GM19452 (cell line): Measurements from ENCODE around the gene NUDT16L1.
A peak's percentile ranks its signal among the peaks of the same experiment; 100 is the strongest.
"Not testable (repeated sequence)": the region's sequence is repeated elsewhere in the genome, so short reads cannot be mapped to it uniquely, and the experiment has no call there.

Experiments used
- ATAC-seq: cut with Tn5 transposase; IDR thresholded peaks from one replicate; pipeline ENCODE4 v1.9.1; 2021; ENCODE audit not compliant: unreplicated experiment

Gene NUDT16L1

DNA sequence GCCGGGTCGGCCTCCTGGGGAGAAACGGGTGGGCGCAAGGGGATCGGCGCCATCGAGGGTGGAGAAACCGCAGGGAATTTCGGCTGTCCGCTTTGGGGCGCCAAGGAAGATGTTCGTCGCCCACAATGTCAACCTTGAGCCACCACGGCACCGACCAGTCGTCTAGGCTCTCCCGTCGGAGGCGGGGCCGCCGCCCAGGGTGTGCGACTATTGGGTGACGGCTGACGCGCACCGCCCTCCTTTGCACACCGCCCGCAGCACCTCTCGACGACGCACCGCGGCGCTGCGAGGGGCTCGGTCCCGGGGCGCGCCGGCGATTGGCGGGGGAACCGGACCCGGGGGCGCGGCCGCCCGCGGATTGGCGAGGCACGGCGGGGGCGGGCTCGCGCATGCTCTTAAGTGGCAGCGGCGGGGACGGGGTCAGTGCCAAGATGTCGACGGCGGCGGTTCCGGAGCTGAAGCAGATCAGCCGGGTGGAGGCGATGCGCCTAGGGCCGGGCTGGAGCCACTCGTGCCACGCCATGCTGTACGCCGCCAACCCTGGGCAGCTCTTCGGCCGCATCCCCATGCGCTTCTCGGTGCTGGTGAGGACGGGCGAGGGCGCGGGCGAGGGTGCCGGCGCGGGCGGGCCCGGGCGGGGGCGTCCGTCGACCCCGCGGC is at the start of gene NUDT16L1:
TSS of gene NUDT16L1 (plus strand) at position 267 of the 660 bp plus-strand sequence. CDS start at position 432, 165 bp downstream.
- ATAC-seq: peak; percentile 97

DNA sequence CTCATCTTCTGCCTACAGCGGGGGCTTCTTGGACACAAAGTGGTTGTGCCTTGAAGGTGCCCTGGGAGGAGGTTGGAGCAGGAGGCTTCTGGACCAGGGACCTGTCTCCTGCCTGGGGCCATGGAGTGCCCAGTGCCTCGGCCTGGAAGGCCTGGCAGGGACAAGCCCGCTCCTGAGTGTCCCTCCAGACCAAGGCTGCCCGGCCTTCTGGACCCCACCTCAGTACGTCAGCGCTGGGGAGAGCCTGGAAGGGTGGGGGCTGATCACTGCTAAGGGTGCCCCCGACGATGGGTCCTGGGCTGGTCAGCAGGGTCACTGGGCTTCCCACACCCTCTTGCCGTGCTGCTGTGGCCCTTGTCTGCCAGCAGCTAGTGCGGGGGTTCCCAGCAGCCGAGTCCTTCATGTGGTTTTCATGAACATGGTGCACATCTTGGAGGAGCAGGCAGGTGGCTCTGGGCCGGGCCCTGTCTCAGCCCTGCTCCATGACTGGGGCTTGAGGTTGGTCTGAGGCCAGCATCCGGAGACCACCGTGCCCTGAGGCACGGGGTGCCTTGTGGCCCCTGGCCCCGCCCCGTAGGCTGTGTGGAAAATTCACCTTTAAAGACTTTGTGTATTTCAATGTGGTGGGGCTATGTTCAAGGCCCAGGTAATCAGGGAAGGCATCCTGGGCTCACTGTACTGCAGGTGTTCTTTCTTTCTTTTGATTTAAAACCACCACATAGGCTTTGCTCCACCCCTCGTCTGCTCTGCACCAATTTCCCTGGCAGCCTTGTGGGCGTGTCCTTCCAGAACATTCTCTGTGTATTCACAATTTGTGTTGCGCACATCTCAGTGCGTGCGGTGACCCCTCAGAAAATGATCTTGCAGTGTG is 46.4 kb upstream of the NUDT16L1 start:
- no peak for ATAC-seq

DNA sequence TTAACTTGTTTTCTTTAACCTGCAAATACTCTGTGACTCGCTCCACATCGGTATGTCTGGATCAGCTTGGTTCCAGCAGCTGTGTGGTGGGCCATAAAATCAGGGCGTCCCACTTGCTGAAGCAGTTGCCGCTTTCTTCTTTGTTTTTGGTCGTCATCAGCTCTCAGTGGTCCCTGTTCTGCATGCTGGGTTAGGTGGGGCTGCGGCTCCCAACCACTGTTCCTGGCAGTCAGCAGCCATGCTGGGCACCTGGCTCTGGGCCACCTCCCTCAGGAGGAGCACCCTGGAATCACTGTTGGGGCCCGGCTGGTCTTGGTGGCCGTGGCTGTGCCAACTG is 45.8 kb upstream of the NUDT16L1 start:
- no peak for ATAC-seq

DNA sequence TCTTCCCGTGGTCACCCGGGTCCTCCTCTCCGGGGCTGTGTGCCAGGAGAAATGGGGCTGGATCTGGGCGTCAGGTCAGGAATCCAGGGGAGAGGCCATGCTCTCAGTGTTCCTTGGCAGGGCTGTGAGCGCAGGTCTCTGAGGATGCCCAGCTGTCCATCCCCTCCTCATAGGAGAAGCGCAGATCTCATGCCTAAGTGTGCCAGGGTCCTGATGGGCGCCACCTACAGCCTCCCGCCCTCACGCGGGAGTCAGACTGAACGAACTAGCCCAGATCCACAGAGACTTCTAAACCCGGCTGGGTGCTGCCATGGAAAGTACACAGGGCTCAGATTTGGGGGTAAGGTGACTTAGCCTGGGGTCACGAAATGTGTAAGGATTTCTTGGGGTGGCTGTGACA is 44.4 kb upstream of the NUDT16L1 start:
- ATAC-seq: no peak

DNA sequence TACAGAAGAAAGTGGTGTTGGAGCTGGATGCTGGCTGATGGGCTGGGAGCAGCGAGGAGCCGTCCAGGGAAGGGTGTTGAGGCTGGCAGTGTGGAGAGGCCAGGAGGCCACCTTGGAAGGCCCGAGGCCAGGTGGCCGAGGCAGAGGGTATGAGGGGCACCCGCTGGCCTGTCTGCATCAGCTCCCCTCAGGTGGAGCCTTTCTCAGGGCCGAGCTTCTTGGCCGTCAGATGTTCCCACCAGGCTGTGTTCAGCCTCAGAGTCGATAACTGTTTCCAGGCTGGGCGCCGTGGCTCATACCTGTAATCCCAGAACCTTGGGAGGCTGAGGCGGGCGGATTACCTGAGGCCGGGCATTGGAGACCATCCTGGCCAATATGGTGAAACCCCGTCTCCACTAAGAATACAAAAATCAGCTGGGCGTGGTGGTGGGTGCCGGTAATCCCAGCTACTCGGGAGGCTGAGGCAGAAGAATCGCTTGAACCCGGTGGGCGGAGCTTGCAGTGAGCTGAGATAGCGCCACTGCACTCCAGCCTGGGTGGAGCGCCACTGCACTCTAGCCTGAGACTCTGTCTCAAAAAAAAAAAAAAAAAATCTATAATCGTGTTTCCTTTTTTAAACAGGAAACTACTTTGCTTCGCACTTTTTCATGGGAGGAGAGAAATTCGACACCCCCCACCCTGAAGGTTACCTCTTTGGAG is 43.5 kb upstream of the NUDT16L1 start:
- ATAC-seq: no peak

DNA sequence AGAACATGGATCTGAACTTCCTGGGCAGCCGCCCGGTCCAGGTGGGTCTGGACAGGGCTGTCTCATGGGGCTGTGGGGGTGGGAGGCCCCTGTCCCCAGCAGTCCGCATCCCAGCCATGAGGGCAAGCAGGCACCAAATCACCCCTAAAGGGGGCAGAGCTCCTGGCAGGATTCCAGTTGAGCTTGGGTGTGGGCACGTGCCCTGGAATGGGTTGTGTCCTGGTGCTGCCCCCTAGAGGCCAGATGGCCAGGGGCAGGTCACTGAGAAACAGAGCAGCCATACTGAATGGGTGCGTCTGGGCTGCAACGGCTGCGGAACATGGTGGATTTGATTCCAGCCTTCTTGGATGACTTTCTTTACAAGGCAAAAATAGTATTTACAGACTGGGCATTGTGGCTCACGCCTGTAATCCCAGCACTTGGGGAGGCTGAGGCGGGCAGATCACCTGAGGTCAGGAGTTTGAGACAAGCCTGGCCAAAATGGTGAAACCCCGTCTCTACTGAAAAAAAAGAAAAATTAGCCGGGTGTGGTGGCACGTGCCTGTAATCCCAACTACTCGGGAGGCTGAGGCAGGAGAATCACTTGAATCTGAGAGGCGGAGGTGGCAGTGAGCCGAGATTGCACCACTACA is 42.8 kb upstream of the NUDT16L1 start:
- ATAC-seq: not testable (repeated sequence)

DNA sequence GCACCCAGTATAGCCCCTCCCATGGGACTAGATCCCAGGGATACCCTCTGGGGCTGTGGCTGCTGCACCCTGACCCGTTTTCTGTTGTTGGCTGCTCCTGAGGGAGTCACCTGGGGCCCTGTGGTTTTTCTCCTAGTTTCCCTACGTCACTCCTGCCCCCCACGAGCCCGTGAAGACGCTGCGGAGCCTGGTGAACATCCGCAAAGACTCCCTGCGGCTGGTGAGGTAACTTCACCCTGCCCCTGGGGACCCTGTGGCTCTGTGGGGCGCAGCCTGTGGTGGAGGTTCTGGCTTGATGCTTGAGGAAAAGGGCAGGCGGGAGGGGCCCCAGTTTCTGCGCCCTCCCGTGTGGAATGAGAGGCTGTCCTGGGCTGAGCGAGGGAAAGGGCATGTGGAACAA is 41.5 kb upstream of the NUDT16L1 start:
- ATAC-seq: no peak

DNA sequence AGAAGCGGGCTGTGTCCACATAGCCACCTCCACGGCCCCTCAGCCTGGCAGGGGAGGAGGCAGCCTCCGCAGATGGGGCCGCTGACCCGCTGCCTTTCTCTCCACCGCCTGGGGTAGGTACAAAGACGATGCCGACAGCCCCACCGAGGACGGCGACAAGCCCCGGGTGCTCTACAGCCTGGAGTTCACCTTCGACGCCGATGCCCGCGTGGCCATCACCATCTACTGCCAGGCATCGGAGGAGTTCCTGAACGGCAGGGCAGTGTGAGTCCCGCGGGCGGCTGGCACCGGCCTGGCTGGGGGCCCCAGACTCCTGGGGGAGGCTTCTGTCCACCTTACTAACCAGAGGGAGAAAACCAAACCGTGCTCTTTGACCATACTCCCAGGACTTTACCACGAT is 40.8 kb upstream of the NUDT16L1 start:
- ATAC-seq: no peak

DNA sequence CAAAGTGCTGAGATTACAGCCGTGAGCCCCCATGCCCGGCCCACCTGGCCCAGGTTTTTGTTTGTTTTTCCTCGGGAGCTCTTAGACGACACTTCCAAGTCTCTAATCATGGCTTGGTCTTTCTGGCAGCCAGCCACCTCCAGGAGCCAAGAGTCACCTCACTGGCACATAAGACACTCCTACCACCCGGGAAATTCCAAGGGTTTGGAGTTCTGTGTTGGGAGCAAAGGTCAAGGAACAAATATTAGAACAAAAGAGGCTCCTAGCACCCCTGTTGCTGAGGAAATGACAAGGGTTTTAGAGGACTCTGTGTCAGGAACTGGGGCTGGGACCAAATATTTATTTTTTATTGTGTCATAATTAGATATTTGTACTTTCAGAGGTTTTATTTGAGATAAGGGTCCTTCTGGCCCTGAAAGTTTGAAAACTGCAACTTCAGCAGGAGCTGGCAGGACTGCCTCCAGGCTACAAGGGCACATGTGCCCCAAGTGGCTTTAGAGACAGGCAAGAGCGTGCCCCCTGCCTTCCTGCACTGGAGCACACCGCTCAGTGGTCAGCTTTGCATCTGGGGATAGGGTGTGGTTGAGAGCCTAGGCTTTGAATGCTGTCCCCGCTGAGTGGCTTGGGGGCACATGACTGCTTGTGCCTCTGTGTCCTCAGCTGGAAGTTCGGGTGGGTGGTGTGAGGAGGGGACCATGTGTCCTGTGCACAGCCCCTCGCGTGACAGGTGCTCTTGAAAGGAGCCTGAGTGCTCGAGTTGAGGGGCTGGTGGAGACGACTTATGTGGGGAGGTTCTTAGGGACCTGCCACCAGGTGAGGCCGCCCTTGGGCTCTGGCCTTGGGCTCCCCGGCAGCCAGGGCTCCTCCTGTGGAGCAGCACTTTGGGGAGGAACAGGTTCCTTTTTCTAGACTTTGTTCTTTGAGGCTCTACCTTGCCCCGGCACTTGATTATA is 39.1 kb upstream of the NUDT16L1 start:
- no peak for ATAC-seq

DNA sequence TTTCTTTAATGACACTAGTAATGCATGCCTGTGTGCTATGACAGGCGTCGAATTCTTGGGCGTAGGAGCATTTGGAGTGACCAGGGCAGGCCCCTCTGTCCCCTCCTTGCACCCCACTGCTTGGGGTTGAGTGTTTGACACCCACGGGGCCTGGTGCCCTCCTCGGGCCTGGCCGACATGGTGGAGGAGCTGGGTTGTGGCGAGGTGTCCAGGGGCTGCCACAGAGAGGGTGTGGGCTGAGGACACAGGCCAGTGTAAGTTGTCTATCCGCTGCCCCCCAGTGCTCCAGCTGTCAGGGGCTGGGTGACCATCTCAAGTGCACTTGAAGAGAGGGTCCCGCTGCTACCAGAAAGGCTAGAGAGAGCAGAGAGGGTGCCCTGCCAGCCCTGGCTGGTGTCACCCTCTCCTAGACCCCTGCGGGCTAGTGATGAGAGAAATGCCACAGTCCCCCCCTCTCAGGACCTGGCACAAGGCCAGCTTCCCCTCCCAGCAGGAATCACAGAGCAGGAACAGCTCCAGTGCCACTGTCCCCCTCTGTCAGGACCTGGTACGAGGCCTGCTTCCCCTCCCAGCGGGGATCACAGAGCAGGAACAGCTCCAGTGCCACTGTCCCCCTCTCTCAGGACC is 38.3 kb upstream of the NUDT16L1 start:
- no peak for ATAC-seq

DNA sequence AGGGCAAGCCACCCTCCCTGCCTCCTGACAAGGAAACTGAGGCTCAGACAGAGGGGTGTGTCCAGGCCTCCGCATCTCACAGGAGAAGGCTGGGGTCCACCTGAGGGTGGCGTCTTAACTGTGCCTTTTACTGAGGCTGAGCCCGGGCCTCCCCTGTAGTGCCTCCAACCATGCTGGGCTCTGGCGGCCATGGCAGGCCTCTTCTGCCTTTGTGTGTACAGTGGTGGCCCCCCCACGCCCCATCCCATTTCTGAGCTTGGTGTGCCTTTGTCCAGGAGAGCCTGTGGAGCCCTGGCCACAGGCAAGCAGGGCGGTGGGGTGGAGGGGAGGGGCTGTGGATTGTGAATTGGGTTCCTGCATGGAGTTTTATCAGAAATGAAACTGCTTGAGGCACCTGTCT is 37.6 kb upstream of the NUDT16L1 start:
- no peak for ATAC-seq

DNA sequence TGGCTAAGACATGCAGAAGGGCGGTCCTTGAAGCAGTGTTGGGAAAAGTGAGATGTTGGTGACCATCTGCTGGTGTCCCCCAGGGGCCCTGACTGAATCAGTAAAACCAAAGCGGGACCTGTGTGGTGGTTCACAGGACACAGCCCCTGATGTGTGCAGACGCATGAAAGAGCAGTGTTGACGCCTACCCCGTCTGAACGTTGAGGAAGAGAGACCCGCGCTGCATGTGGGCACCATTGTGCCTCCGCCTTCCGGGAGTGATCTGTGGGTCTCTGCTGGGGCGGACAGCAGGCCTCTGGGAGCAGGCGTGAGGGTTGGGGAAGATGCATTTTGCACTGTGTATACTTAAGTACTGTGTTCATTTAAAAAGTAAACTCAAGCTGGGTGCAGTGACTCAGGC is 37.1 kb upstream of the NUDT16L1 start:
- no peak for ATAC-seq

DNA sequence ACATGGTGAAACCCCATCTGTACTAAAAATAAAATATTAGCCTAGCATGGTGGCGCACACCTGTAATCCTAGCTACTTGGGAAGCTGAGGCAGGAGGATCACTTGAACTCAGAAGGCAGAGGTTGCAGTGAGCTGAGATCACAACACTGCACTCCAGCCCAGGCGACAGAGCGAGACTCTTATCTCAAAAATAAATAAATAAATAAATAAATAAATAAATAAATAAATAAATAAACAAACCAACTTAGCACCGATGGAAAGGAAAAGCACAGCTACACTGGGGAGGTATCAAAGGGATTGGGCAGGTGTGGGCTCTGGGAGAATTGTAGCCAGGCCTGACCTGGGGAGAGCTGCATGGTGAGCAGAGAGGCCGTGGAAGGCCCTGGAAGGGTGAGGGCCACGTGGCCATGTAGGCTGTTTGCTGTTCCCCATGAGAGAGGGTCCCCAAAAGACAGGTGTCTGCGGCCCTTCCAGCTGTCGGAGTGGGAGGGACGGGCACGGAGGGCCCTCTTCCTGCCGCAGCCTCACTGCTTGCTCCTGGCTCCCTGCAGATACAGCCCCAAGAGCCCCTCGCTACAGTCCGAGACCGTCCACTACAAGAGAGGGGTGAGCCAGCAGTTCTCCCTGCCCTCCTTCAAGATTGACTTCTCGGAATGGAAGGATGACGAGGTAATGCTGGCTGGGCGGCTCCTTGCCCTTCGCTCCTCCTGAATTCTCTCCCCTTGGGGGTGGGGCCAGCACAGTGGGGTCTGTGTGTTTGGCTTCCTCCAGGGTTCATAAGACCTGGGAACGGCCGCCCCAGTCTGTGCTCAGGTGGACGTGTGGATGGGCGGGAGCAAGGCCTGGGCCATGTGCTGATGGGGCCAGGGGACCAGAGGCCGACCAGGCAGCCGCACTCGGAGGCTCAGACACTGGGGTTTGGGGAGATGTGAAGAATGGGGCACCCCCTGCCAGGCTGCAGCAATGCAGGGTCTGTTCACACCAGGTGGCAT is 36.4 kb upstream of the NUDT16L1 start:
- no peak for ATAC-seq

DNA sequence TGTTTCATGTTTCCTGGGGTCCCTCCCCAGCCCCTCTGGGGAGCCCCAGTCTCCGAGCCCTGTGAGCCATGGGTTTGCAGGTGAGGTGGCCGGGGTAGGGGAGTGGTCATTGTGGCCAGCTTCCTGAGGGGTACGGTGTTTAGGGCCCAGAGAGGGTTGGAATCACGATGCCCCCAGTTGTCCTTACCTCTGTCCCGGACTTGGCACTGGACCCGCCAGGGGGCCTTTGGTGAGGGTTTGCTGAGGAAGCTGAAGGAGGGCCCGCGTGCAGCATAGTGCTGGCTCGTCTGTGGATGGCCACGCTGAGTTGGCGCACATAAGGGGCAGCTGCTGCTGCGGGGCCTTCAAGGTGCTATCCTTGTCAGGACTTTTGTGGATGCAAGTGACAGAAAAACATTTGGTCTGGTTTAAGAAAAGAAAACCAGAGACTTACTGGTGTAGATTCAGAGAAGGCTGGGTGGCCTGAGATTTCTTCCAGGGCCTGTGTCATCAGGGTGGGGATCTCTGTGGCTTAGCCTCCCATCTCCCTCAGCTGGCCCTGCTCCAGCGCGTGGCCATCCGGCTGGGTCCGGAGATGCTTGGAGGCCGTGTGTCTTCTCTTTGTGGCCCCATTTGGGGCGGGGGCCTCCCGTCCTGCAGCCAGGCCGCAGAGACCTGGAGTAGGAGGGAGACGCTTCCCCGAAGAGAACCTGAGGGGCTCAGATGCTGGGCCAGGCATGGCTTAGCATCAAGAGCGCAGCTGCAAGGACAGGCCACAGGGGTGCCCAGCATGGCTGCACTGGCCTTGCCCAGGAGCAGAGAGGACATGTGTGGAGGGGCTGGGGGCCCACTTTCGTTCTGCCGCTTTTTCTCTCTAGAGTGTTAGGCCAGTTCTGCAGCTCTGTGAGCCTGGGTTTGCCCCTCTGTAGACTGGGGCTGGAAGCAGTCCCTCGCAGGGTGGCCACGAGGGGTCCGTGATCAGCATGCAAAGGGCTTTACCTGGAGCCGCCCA is 33.7 kb upstream of the NUDT16L1 start:
- no peak for ATAC-seq

DNA sequence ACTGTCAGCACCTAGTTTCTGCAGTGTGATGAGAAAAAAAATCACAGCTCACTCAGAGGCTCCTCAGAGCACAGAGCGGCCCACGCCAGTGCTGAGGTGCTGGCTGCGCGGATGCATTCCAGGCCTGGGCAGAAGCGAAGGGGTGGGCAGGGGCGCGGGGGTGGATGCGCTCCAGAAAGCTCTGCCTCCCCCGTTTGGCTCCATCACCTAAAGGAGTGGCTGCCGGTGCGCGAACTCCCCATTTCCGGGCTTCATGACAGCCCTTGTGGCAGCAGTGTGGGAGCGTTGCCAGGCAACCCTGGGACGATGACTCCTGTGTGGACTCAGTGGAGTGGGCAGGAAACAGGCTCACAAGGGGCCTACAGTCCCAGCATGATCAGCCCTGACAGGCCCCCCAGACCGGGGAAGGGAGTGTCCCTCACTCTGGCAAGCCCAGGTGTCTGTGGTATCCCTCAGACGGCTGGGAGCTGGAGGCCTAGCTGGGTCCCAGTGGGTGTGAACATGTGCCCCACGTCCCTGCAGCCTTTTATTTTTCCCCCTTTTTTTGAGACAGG is 32.8 kb upstream of the NUDT16L1 start:
- ATAC-seq: peak; percentile 53

DNA sequence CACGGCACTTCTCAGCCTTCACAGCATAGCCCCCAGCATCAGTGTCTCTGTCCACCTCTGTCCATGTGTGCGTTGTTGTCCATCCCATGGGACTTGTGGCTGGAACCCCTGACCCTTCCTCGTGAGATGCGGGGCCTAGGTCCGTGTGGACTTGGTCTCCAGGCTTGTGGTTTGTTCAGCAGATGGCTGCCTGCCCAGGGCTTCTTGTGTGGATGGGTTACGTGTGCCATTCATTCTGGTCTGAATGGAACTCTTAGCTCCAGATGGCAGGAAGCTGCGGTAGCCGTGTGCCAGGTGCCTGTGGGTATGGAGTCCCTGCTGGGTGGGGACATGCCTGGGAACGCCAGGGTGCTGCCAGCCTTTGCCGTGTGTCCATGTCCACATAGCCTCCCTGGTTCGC is 31.7 kb upstream of the NUDT16L1 start:
- no peak for ATAC-seq

DNA sequence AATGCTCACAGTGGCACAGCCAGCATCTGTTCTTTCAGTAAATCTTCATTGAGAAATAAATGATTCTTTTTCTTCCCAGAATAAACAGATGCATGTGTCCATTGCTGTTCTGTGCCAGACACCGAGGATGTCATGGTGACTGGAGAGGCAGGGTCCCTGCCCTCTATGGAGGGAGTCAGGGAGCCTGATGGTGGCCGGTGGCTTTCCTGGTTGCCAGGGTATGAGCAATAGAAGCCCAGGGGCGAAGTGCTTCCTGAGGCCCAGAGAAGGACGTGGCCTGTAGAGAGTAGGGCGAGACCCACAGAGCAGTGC is 29.9 kb upstream of the NUDT16L1 start:
- ATAC-seq: no peak
